ENCODE results near the gene SPAG8.

SPAG8 gene

GRCh38 chr9:35826071-35826701 lies 14.1 kb upstream of the SPAG8 start:
- Histone ChIP-seq H3K4me3 (ENCODE audit: low read depth in 1 of 2, low read length in 2 of 2) (no peak overlapping the region), H3K9me3 (ENCODE audit: control insufficient read depth in 1 of 2, low read length in 2 of 2) (no peaks in the 10 kb centered on the region), H3K9ac (ENCODE audit: low read depth in 1 of 2, low read length in 2 of 2) (no peak overlapping the region), H3K27me3 (ENCODE audit: control insufficient read depth in 1 of 2, insufficient read depth in 2 of 2, low read length in 2 of 2) (no peaks in the 10 kb centered on the region), H3K36me3 (ENCODE audit: control insufficient read depth in 1 of 2, insufficient read depth in 2 of 2, low read length in 2 of 2) (no peaks in the 10 kb centered on the region), H3K27ac (ENCODE audit: low read depth, low read length) (no peak overlapping the region), H3K4me1 (ENCODE audit: control insufficient read depth in 1 of 2, insufficient read depth in 2 of 2, low read length in 2 of 2) (peaks cover 14 to 18% of the 10 kb centered on the region in 2 donors)

- Histone ChIP-seq H3K36me3 (ENCODE audit: control insufficient read depth in 1 of 2, insufficient read depth in 2 of 2, low read length in 2 of 2) (no peaks in the 10 kb centered on the region), H3K9ac (ENCODE audit: low read depth in 1 of 2, low read length in 2 of 2) (no peak overlapping the region), H3K4me1 (ENCODE audit: control insufficient read depth in 1 of 2, insufficient read depth in 2 of 2, low read length in 2 of 2) (peaks cover 0 to 4% of the 10 kb centered on the region in 2 donors), H3K27ac (ENCODE audit: low read depth, low read length) (no peak overlapping the region), H3K4me3 (ENCODE audit: low read depth in 1 of 2, low read length in 2 of 2) (no peak overlapping the region), H3K9me3 (ENCODE audit: control insufficient read depth in 1 of 2, low read length in 2 of 2) (no peaks in the 10 kb centered on the region), H3K27me3 (ENCODE audit: control insufficient read depth in 1 of 2, insufficient read depth in 2 of 2, low read length in 2 of 2) (no peaks in the 10 kb centered on the region)
These were observed 10.9 kb upstream of the SPAG8 start for GRCh38 chr9:35822926-35823325.

- Histone ChIP-seq H3K9me3 (ENCODE audit: control insufficient read depth in 1 of 2, low read length in 2 of 2) (no peaks in the 10 kb centered on the region), H3K27me3 (ENCODE audit: control insufficient read depth in 1 of 2, insufficient read depth in 2 of 2, low read length in 2 of 2) (no peaks in the 10 kb centered on the region), H3K27ac (ENCODE audit: low read depth, low read length) (no peak overlapping the region), H3K4me1 (ENCODE audit: control insufficient read depth in 1 of 2, insufficient read depth in 2 of 2, low read length in 2 of 2) (no peaks in the 10 kb centered on the region), H3K4me3 (ENCODE audit: low read depth in 1 of 2, low read length in 2 of 2) (no peak overlapping the region), H3K36me3 (ENCODE audit: control insufficient read depth in 1 of 2, insufficient read depth in 2 of 2, low read length in 2 of 2) (no peaks in the 10 kb centered on the region), H3K9ac (ENCODE audit: low read depth in 1 of 2, low read length in 2 of 2) (no peak overlapping the region)
These were observed 8.0 kb upstream of the SPAG8 start for GRCh38 chr9:35820076-35820475.

DNA sequence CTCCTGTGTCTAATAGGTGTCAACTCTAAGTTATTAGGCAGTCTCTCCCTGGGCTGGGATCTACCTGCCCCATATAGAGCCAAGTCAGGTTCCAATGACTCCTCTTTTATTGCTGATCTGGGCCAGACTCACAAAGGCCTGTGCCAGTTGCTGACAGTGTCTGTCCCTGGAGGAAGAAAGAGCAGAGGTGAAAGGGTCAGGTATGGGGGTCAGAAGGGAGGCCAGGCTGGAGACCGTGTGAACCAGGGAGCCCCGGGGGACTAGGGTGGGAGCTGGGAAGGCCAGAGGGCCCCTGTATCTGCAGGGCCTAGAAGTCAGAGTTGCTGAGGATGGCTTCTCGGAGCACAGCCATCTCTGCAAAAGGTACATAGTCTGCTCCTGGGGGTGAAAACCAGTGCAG lies 6.3 kb upstream of the SPAG8 start:
- no peaks in the 10 kb centered on the region for H3K9me3 ChIP-seq (ENCODE audit: control insufficient read depth in 1 of 2, low read length in 2 of 2)
- H3K4me1 ChIP-seq (ENCODE audit: control insufficient read depth in 1 of 2, insufficient read depth in 2 of 2, low read length in 2 of 2): peaks cover 10 to 11% of the 10 kb centered on the region in 2 donors
- H3K27ac ChIP-seq (ENCODE audit: low read depth, low read length): no peak overlapping the region
- no peaks in the 10 kb centered on the region for H3K27me3 ChIP-seq (ENCODE audit: control insufficient read depth in 1 of 2, insufficient read depth in 2 of 2, low read length in 2 of 2)
- no peak overlapping the region for H3K9ac ChIP-seq (ENCODE audit: low read depth in 1 of 2, low read length in 2 of 2)
- no peak overlapping the region for H3K4me3 ChIP-seq (ENCODE audit: low read depth in 1 of 2, low read length in 2 of 2)
- H3K36me3 ChIP-seq (ENCODE audit: control insufficient read depth in 1 of 2, insufficient read depth in 2 of 2, low read length in 2 of 2): no peaks in the 10 kb centered on the region

- no peaks in the 10 kb centered on the region for H3K9me3 ChIP-seq (ENCODE audit: control insufficient read depth in 1 of 2, low read length in 2 of 2)
- H3K4me1 ChIP-seq (ENCODE audit: control insufficient read depth in 1 of 2, insufficient read depth in 2 of 2, low read length in 2 of 2): peaks cover 23% of the 10 kb centered on the region in 2 donors
- H3K27me3 ChIP-seq (ENCODE audit: control insufficient read depth in 1 of 2, insufficient read depth in 2 of 2, low read length in 2 of 2): no peaks in the 10 kb centered on the region
- no peak overlapping the region for H3K4me3 ChIP-seq (ENCODE audit: low read depth in 1 of 2, low read length in 2 of 2)
- no peak overlapping the region for H3K27ac ChIP-seq (ENCODE audit: low read depth, low read length)
- no peak overlapping the region for H3K9ac ChIP-seq (ENCODE audit: low read depth in 1 of 2, low read length in 2 of 2)
- H3K36me3 ChIP-seq (ENCODE audit: control insufficient read depth in 1 of 2, insufficient read depth in 2 of 2, low read length in 2 of 2): no peaks in the 10 kb centered on the region
These were observed 4.6 kb upstream of the SPAG8 start for GRCh38 chr9:35816708-35817107.

GRCh38 chr9:35814841-35815543 lies 2.9 kb upstream of the SPAG8 start, which contains the start of gene HINT2:
Gene HINT2 (minus strand): TSS chr9:35815042. CDS start chr9:35814979, 63 bp downstream.
- Histone ChIP-seq H3K9me3 (ENCODE audit: control insufficient read depth in 1 of 2, low read length in 2 of 2) (no peaks in the 10 kb centered on the region), H3K4me1 (ENCODE audit: control insufficient read depth in 1 of 2, insufficient read depth in 2 of 2, low read length in 2 of 2) (peaks cover 29% of the 10 kb centered on the region in 2 donors), H3K27ac (ENCODE audit: low read depth, low read length) (peak within 1 kb of the TSS; percentile 97), H3K27me3 (ENCODE audit: control insufficient read depth in 1 of 2, insufficient read depth in 2 of 2, low read length in 2 of 2) (no peaks in the 10 kb centered on the region), H3K36me3 (ENCODE audit: control insufficient read depth in 1 of 2, insufficient read depth in 2 of 2, low read length in 2 of 2) (peaks cover 0 to 3% of the 10 kb centered on the region in 2 donors), H3K4me3 (ENCODE audit: low read depth in 1 of 2, low read length in 2 of 2) (peak within 1 kb of the TSS; percentile 85 to 87), H3K9ac (ENCODE audit: low read depth in 1 of 2, low read length in 2 of 2) (peak within 1 kb of the TSS; percentile 92 to 95)

DNA sequence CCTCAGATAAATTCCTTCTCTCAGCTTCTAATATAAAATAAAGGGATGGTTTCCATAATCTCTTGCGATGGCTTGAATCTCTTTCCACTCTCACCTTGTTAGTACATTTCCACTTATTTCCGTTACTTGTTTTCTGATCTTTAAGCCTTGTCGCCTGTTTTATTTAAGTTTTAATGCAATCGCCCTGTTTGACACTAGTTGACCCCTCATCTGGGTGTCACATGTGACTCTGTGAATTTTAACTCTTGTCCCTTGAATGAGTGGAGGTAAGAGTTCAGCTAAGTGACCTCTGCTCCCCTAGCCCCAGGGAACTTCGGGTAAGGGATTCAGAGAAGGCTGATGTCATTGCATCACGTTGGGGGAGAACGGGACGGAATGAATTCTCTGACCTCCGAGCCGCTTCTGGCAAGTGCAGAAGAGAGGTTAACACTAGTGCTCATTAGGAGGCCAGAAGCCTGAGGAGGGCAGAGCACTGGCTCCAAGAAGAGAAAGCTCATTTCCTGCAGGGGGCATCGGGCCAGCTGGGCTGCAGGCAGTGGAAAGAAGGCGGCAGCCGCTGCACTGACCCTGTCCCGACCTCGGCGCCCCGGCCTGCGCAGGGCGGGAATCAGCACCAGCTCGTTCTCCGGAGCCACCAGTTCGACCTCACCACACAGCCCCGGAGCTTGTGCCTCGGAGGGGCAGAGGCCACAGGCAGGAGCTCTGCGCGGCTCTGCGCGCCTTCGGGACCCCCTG lies 2.2 kb upstream of the SPAG8 start:
- Histone ChIP-seq H3K36me3 (ENCODE audit: control insufficient read depth in 1 of 2, insufficient read depth in 2 of 2, low read length in 2 of 2) (peaks cover 0 to 9% of the 10 kb centered on the region in 2 donors), H3K27me3 (ENCODE audit: control insufficient read depth in 1 of 2, insufficient read depth in 2 of 2, low read length in 2 of 2) (no peaks in the 10 kb centered on the region), H3K9me3 (ENCODE audit: control insufficient read depth in 1 of 2, low read length in 2 of 2) (no peaks in the 10 kb centered on the region), H3K4me3 (ENCODE audit: low read depth in 1 of 2, low read length in 2 of 2) (peak overlapping the region; percentile 85 to 87), H3K27ac (ENCODE audit: low read depth, low read length) (peak overlapping the region; percentile 97), H3K4me1 (ENCODE audit: control insufficient read depth in 1 of 2, insufficient read depth in 2 of 2, low read length in 2 of 2) (peaks cover 29% of the 10 kb centered on the region in 2 donors), H3K9ac (ENCODE audit: low read depth in 1 of 2, low read length in 2 of 2) (peak overlapping the region; percentile 92 to 95)

DNA sequence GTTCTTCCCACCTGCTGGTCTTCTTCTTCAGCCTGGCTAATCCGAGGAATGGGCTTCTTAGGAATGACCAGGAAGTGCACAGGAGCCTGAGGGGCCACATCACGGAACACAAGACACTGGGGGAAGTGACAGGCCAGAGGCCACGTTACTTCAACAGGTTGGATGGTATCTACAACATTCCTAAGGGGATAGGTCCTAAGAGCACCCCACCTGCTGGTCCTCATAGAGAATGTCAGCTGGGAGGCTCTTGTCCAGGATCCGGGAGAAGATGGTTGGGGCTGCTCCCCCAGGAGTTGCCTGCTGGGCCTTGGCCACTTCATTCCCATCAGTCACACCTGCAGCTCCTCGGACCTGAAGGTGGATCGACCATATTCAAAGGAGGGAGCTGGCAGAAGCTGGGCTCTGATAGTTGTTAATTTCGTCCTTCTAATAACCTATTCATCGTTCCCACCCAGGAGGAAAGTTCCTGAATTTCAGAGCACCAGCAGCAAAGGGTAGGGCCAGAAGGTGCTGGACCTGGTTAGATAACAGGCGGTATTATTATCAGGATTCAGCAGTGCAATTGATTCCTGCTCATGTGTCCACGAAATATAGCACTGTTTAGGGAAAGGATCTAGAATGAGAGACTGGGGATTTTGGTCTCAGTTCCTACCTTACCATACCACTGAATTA lies 1.5 kb upstream of the SPAG8 start:
- Histone ChIP-seq H3K27me3 (ENCODE audit: control insufficient read depth in 1 of 2, insufficient read depth in 2 of 2, low read length in 2 of 2) (no peaks in the 10 kb centered on the region), H3K4me1 (ENCODE audit: control insufficient read depth in 1 of 2, insufficient read depth in 2 of 2, low read length in 2 of 2) (peaks cover 29% of the 10 kb centered on the region in 2 donors), H3K9ac (ENCODE audit: low read depth in 1 of 2, low read length in 2 of 2) (peak overlapping the region; percentile 92 to 95), H3K4me3 (ENCODE audit: low read depth in 1 of 2, low read length in 2 of 2) (peak overlapping the region; percentile 85 to 87), H3K27ac (ENCODE audit: low read depth, low read length) (peak overlapping the region; percentile 97), H3K9me3 (ENCODE audit: control insufficient read depth in 1 of 2, low read length in 2 of 2) (no peaks in the 10 kb centered on the region), H3K36me3 (ENCODE audit: control insufficient read depth in 1 of 2, insufficient read depth in 2 of 2, low read length in 2 of 2) (peaks cover 0 to 15% of the 10 kb centered on the region in 2 donors)

DNA sequence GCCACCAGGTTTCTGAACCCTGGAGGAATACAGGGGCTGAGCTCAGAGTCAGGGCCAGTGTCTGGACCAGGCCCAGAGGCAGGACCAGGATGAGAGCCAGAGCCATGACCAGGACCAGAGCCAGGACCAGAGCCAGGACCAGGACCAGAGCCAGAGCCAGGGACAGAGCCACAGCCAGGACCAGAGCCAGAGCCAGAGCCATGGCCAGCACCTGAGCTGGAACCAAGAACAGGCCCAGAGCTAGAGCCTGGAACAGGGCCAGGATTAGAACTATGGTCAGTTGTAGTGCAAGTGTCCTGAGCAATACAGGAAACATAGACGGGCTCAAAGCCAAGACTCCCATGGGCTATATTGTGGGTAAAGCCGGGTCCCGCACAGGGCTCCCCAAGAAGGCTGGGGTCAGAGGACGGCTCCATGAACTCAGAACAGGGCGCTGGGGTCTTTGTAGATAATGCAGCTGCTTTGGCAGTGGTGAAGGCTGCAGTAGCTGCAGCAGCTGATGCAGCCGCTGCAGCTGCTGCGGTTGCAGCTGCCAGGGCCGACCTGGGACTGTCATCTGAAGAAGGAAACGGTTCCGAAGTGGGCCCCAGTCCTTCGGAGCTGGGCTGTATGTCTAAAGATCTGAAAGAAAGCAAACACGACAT lies 559 bp downstream of the SPAG8 start:
- H3K9ac ChIP-seq (ENCODE audit: low read depth in 1 of 2, low read length in 2 of 2): peak overlapping the region in 1 of 2 donors; percentile 43
- H3K9me3 ChIP-seq (ENCODE audit: control insufficient read depth in 1 of 2, low read length in 2 of 2): no peaks in the 10 kb centered on the region

More for the DNA sequence above, 559 bp downstream of the SPAG8 start:
- no peaks in the 10 kb centered on the region for H3K27me3 ChIP-seq (ENCODE audit: control insufficient read depth in 1 of 2, insufficient read depth in 2 of 2, low read length in 2 of 2)
- H3K4me3 ChIP-seq (ENCODE audit: low read depth in 1 of 2, low read length in 2 of 2): peak overlapping the region; percentile 70 to 78
- H3K36me3 ChIP-seq (ENCODE audit: control insufficient read depth in 1 of 2, insufficient read depth in 2 of 2, low read length in 2 of 2): peaks cover 0 to 33% of the 10 kb centered on the region in 2 donors
- peaks cover 29% of the 10 kb centered on the region in 2 donors for H3K4me1 ChIP-seq (ENCODE audit: control insufficient read depth in 1 of 2, insufficient read depth in 2 of 2, low read length in 2 of 2)
- H3K27ac ChIP-seq (ENCODE audit: low read depth, low read length): no peak overlapping the region
